Kidney (tissue), 14 donors: ENCODE measurements around the gene ENTHD1. TPM values are rescaled to one million over a fixed set of nuclear protein-coding genes. Genes with fewer than 3 reads are reported as not detected.
A peak's percentile ranks its signal among the peaks of the same experiment; 100 is the strongest.

ENCODE experiments used
- DNase-seq, 5 donors: peaks; one replicate each; pipeline ENCODE4 v3.0.0-alpha.2; 2013 to 2020
- FAIRE-seq: peaks from 2 replicates; lab custom pipeline; 2012; peaks lifted over from hg19 to GRCh38; lab: Jason Lieb, UNC
- H3K27ac ChIP-seq, 2 donors: one replicate each; pipeline ENCODE4 v1.7.0; 2013; ENCODE audit warnings: low read depth in 2 of 2, low read length in 2 of 2, inconsistent platforms in 1 of 2
- H3K27me3 ChIP-seq: one replicate; pipeline ENCODE4 v1.7.1; 2013; ENCODE audit warnings: low read length, inconsistent platforms; ENCODE audit not compliant: control insufficient read depth, insufficient read depth
- H3K36me3 ChIP-seq, 3 donors: one replicate each; pipeline versions ENCODE4 v1.7.0 to v1.7.1; 2013; ENCODE audit warnings: low read length in 3 of 3, control low read depth in 1 of 3, inconsistent platforms in 1 of 3; ENCODE audit not compliant: insufficient read depth in 3 of 3, control insufficient read depth in 2 of 3
- H3K4me1 ChIP-seq, 3 donors: one replicate each; pipeline versions ENCODE4 v1.7.0 to v1.7.1; 2013; ENCODE audit warnings: low read length in 3 of 3, inconsistent platforms in 1 of 3, low read depth in 1 of 3; ENCODE audit not compliant: control insufficient read depth in 2 of 3, insufficient read depth in 2 of 3
- H3K4me3 ChIP-seq, 3 donors: one replicate each; pipeline versions ENCODE4 v1.7.0 to v1.8.1; 2013; ENCODE audit warnings: low read length in 3 of 3, control low read depth in 1 of 3, inconsistent platforms in 1 of 3
- H3K9ac ChIP-seq, 3 donors: one replicate each; pipeline versions ENCODE4 v1.7.0 to v1.7.1; 2013; ENCODE audit warnings: low read length in 3 of 3, control low read depth in 1 of 3, inconsistent platforms in 1 of 3
- H3K9me3 ChIP-seq, 3 donors: one replicate each; pipeline versions ENCODE4 v1.7.0 to v1.7.1; 2013; ENCODE audit warnings: low read length in 3 of 3, control low read depth in 1 of 3, inconsistent platforms in 1 of 3; ENCODE audit not compliant: control insufficient read depth in 2 of 3, insufficient read depth in 1 of 3
- CTCF ChIP-seq: IDR thresholded peaks from 3 replicates; pipeline ENCODE4 v1.5.1; 2012; ENCODE audit warnings: mild to moderate bottlenecking, moderate library complexity, borderline replicate concordance; ENCODE audit not compliant: insufficient read depth; ENCODE audit errors: extremely low read depth
- intact Hi-C: fragments of 100-400 bp; cut with DNase I; formaldehyde crosslinking; loops from one replicate; pipeline ENCODE4 v1.11.1; 2022
- polyA plus RNA-seq: library from polyadenylated mRNA; stranded (reverse); fragments of 350-450 nt; fragmentation: Illumina TruSeq; extraction: RNeasy Lipid Tissue Mini Kit (QIAGEN cat#74804); gene quantifications from one replicate; pipeline ENCODE4 v1.2.3, GENCODE V29; 2014; ENCODE audit warnings: low read depth, low replicate concordance; ENCODE audit not compliant: insufficient read depth
- total RNA-seq: library from RNA; stranded (reverse); fragmentation: NEBNext Ultra II Directional; extraction: Animal tissue kit (Norgen Biotek cat#: 25700); gene quantifications from one replicate; pipeline ENCODE4 v1.2.1, GENCODE V29; 2021
- donor health status: control.
- donor health status: control.
- donor health status: control.
- donor health status: control.
- donor health status: control.
- donor health status: DM: yes; HTN: yes; CAD: no.
- donor health status: Normal renal cell carcinoma (clear cell type).

The ENTHD1 gene
- total and polyA plus RNA-seq, 2 donors from 2014 or later: not detected

DNA sequence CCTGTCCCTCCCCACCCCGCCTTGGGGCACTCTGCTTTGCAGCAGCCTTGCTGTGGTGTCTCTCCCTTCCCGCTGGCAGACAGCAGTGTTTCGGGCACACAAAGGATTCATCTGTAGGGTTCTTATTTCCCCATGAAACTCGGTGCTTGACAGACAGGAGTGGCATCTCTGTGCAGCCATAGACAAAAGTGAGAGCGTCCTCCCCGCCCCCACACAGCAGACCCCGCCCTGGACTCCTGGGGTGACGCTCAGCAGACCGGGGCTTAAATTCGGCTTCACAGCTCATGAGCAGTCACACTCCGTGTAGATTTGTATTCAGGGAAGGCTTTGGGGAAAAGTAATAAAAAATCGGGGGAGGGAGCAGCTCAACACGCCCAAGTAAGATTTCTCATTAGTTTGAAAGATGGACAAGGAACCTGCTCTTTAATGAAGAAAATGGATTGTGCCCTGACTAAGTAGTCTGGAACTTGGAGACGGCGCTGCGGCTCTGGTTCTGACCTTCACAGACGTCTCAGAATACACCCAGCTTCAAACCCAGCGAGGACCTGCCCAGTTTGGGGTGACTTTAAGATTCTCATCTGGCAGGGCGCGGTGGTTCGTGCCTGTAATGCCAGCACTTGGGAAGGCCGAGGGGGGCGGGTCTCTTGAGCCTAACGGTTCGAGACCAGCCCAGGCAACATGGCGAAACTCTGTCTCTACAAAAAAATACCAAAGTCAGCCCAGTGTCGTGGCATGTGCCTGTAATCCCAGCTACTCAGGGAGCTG lies 187.0 kb downstream of the ENTHD1 start:
- Histone ChIP-seq H3K27me3 (peaks cover 2% of the 10 kb centered on the region), H3K9ac (no peak overlapping the region), H3K4me3 (no peak overlapping the region), H3K4me1 (no peaks in the 10 kb centered on the region), H3K9me3 (no peaks in the 10 kb centered on the region), H3K36me3 (no peaks in the 10 kb centered on the region), H3K27ac (no peak overlapping the region)
- intact Hi-C loops: no loop called here
- no peak for TF ChIP-seq CTCF
- FAIRE-seq (no peak), DNase-seq (peak in 3 of 5 donors; percentile 49 to 56 (median 50))

DNA sequence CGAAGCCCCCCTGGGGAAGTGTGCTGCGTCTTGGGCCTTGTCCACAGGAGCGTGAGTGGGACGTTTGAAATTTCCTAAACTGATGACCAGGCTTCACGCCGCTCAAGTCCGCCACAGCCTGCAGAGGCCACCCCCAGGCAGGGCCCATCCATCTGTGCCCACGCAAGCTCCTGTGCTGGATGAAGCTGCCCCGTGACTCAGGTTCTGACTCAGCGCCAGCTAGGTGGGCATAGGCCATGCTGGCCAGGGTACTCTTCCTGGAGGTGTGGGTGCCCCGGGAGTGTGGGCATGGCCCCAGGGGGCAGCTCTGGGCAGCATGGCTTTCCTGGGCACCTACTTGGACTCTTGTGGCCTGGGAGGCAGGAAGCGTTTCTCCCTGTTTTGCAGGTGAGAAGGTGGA lies 188.2 kb downstream of the ENTHD1 start:
- H3K9me3 ChIP-seq: no peaks in the 10 kb centered on the region
- no peak overlapping the region for H3K27ac ChIP-seq
- H3K27me3 ChIP-seq: peaks cover 2% of the 10 kb centered on the region
- FAIRE-seq (no peak), DNase-seq (no peak)
- H3K9ac ChIP-seq: no peak overlapping the region
- no peak overlapping the region for H3K4me3 ChIP-seq
- intact Hi-C loops: no loop called here
- TF ChIP-seq CTCF: no peak
- no peaks in the 10 kb centered on the region for H3K36me3 ChIP-seq
- no peaks in the 10 kb centered on the region for H3K4me1 ChIP-seq

DNA sequence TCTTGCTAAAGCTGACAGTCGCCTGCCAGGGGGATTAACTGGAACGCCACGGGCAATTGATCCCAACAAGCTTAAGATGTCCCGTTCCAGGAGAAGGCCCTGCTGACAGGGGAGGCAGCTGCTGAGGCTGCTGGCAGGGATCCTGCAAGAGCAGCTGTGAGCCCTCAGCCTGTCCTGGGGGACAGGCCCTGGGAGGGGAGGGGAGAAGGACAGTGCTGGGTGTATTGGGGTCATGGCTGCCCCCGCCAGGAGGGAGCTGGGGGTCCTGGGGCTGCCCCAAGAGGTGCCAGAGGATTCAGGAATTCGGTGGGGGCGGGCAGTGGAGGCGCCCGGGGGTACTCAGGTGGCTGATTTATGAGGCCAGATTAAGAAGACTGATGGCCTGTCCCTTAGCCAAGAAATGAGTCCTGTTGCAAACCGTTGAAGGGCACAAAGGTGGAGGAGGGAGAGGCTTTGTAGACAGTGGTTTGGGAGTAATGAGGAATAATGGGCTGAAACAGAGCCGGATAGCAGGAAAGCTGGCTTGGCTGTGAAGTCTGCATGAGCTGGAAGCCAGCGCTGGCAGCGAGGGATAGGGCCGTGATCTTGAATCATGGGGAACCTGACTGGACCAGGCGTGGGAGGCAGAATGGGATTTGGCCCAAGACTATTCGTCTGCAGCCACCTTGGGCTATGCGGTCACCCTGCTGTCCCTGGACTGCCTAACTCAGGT lies 189.5 kb downstream of the ENTHD1 start:
- TF ChIP-seq CTCF: no peak
- Histone ChIP-seq H3K9me3 (no peaks in the 10 kb centered on the region), H3K27me3 (peaks cover 2% of the 10 kb centered on the region), H3K4me1 (no peaks in the 10 kb centered on the region), H3K4me3 (no peak overlapping the region), H3K27ac (no peak overlapping the region), H3K9ac (no peak overlapping the region), H3K36me3 (no peaks in the 10 kb centered on the region)
- FAIRE-seq (no peak), DNase-seq (peak in 4 of 5 donors; percentile 94 to 96 (median 96))
- intact Hi-C loops: no loop called here
